GM12864 (cell line): ENCODE data around the gene CDH12.

Experiments
- DNase-seq: peaks from one replicate; pipeline ENCODE4 v3.0.0-alpha.2; 2011; ENCODE audit warnings: low read depth
- H3K4me3 ChIP-seq: 2 replicates; pipeline ENCODE4 v1.5.1; 2011; ENCODE audit warnings: mild to moderate bottlenecking, low read depth, low read length, control low read depth
- TF ChIP-seq, protein P1 (sequence below): IDR thresholded peaks from 2 replicates; pipeline ENCODE4 v1.5.1; 2011; ENCODE audit warnings: low read depth, mild to moderate bottlenecking, moderate library complexity, low read length, control low read depth, inconsistent platforms; ENCODE audit errors: missing control alignments

Gene CDH12

GRCh38 chr5:22079002-22079401, 774.1 kb downstream of the CDH12 start:
- no peak for DNase-seq
- H3K4me3 ChIP-seq = no peak overlapping the region
- TF ChIP-seq, protein P1, sequence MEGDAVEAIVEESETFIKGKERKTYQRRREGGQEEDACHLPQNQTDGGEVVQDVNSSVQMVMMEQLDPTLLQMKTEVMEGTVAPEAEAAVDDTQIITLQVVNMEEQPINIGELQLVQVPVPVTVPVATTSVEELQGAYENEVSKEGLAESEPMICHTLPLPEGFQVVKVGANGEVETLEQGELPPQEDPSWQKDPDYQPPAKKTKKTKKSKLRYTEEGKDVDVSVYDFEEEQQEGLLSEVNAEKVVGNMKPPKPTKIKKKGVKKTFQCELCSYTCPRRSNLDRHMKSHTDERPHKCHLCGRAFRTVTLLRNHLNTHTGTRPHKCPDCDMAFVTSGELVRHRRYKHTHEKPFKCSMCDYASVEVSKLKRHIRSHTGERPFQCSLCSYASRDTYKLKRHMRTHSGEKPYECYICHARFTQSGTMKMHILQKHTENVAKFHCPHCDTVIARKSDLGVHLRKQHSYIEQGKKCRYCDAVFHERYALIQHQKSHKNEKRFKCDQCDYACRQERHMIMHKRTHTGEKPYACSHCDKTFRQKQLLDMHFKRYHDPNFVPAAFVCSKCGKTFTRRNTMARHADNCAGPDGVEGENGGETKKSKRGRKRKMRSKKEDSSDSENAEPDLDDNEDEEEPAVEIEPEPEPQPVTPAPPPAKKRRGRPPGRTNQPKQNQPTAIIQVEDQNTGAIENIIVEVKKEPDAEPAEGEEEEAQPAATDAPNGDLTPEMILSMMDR = no peak

DNA sequence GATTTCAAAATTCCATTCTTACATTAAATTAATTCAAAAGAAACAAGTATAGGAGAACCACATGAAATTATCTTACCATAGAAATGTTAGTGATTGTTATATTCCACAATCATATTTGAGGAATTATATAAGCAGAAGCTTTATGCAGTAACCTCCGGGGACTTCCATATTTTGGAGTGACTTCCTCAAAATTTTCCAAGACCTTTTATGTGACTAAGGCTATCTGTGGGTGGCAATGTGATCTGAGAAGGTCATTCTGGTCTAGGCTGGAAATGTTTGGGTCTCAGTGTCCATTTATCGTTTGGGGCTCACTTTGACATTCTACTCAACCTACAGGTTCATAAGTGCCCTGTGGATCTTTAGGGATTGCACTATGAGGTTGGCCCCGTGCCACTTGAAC, 776.6 kb downstream of the CDH12 start:
- no peak for DNase-seq

GRCh38 chr5:22070186-22070728, 782.9 kb downstream of the CDH12 start:
- no peak for DNase-seq
- TF ChIP-seq, protein P1 = no peak
- no peak overlapping the region for H3K4me3 ChIP-seq

More for the DNA sequence above, 776.6 kb downstream of the CDH12 start:
- TF ChIP-seq, protein P1 = no peak
- no peak overlapping the region for H3K4me3 ChIP-seq

- TF ChIP-seq, protein P1 = no peak
- DNase-seq = no peak
- H3K4me3 ChIP-seq = no peak overlapping the region
Observed at GRCh38 chr5:22063717-22064116, 789.4 kb downstream of the CDH12 start.

GRCh38 chr5:22058620-22059019, 794.5 kb downstream of the CDH12 start:
- no peak for DNase-seq
- TF ChIP-seq, protein P1 = no peak
- H3K4me3 ChIP-seq = no peak overlapping the region

- DNase-seq = no peak
- H3K4me3 ChIP-seq = no peak overlapping the region
- TF ChIP-seq, protein P1 = no peak
Observed at GRCh38 chr5:22057012-22057411, 796.1 kb downstream of the CDH12 start.

DNA sequence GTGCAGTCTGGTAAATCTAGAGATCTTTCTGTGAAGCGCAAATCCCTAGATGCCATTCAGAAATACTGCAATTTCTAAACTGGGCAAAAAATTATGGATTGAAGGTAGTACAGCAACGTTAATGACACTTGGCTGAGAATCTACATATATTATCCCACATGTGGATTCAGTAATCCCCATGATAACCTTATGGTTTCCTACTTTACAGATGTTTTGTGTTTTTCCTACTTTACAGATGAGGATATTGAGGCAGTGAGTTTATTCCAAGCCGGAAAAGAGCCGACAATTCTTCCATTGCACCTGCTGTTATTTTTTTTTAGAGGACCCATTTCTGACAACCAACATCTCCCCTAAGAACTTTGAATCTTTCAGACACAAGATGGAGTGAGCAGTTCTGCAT, 796.5 kb downstream of the CDH12 start:
- DNase-seq = no peak
- TF ChIP-seq, protein P1 = no peak
- no peak overlapping the region for H3K4me3 ChIP-seq
